GM21390 (cell line): Measurements from ENCODE around the gene ZNF536.
"Not testable (repeated sequence)": the region's sequence is repeated elsewhere in the genome, so short reads cannot be mapped to it uniquely, and the experiment has no call there.

Source experiments
- ATAC-seq: cut with Tn5 transposase; IDR thresholded peaks from one replicate; pipeline ENCODE4 v1.9.1; 2021; ENCODE audit not compliant: unreplicated experiment

Gene ZNF536

GRCh38 chr19:30340771-30341561 is 31.2 kb upstream of the ZNF536 start:
- ATAC-seq = no peak

- no peak for ATAC-seq
Measured at GRCh38 chr19:30341611-30342201, 30.5 kb upstream of the ZNF536 start.

- no peak for ATAC-seq
Measured at GRCh38 chr19:30342901-30343300, 29.3 kb upstream of the ZNF536 start.

GRCh38 chr19:30344446-30345425 is 27.4 kb upstream of the ZNF536 start:
- no peak for ATAC-seq

- no peak for ATAC-seq
Measured at GRCh38 chr19:30345686-30346085, 26.5 kb upstream of the ZNF536 start.

GRCh38 chr19:30346468-30346867 is 25.7 kb upstream of the ZNF536 start:
- not testable (repeated sequence) for ATAC-seq

- no peak for ATAC-seq
Measured at GRCh38 chr19:30349131-30349730, 23.0 kb upstream of the ZNF536 start.

GRCh38 chr19:30350692-30351663 is 21.2 kb upstream of the ZNF536 start:
- ATAC-seq = no peak

GRCh38 chr19:30351774-30352173 is 20.4 kb upstream of the ZNF536 start:
- ATAC-seq = no peak

- ATAC-seq = no peak
Measured at GRCh38 chr19:30353394-30353945, 18.7 kb upstream of the ZNF536 start.

- ATAC-seq = no peak
Measured at GRCh38 chr19:30355586-30355985, 16.6 kb upstream of the ZNF536 start.

GRCh38 chr19:30356951-30357579 is 15.1 kb upstream of the ZNF536 start:
- no peak for ATAC-seq

GRCh38 chr19:30357580-30357954 is 14.6 kb upstream of the ZNF536 start:
- no peak for ATAC-seq

- ATAC-seq = no peak
Measured at GRCh38 chr19:30358319-30358718, 13.9 kb upstream of the ZNF536 start.

GRCh38 chr19:30358821-30359580 is 13.2 kb upstream of the ZNF536 start:
- ATAC-seq = no peak

- no peak for ATAC-seq
Measured at GRCh38 chr19:30359936-30360335, 12.2 kb upstream of the ZNF536 start.

GRCh38 chr19:30360376-30361106 is 11.6 kb upstream of the ZNF536 start:
- ATAC-seq = no peak

- ATAC-seq = no peak
Measured at GRCh38 chr19:30361107-30361447, 11.1 kb upstream of the ZNF536 start.
